GM18517 (cell line): ENCODE data around the gene VTCN1.
"Not testable (repeated sequence)": the region's sequence is repeated elsewhere in the genome, so short reads cannot be mapped to it uniquely, and the experiment has no call there.

Source experiments
- ATAC-seq: cut with Tn5 transposase; IDR thresholded peaks from one replicate; pipeline ENCODE4 v1.9.1; 2021; ENCODE audit warnings: mild to moderate bottlenecking, moderate library complexity; ENCODE audit not compliant: unreplicated experiment

VTCN1 gene

GRCh38 chr1:117101858-117102257 is 108.9 kb downstream of the VTCN1 start:
- not testable (repeated sequence) for ATAC-seq

- ATAC-seq: no peak
Observed at GRCh38 chr1:117101334-117101733, 109.4 kb downstream of the VTCN1 start.

GRCh38 chr1:117098287-117098890 is 112.3 kb downstream of the VTCN1 start:
- ATAC-seq: no peak

GRCh38 chr1:117097443-117097842 is 113.3 kb downstream of the VTCN1 start:
- no peak for ATAC-seq

- no peak for ATAC-seq
Observed at GRCh38 chr1:117096951-117097408, 113.7 kb downstream of the VTCN1 start.

- ATAC-seq: no peak
Observed at GRCh38 chr1:117094841-117095604, 115.7 kb downstream of the VTCN1 start.

- ATAC-seq: peak; percentile 69
Observed at GRCh38 chr1:117093870-117094621, 116.7 kb downstream of the VTCN1 start.
